ENCODE measurements around the gene IDUA.
A peak's percentile ranks its signal among the peaks of the same experiment; 100 is the strongest.

IDUA gene

GRCh38 chr4:987624-988513 is 1.0 kb downstream of the IDUA start:
- peaks cover 29% of the 10 kb centered on the region for H3K4me1 Mint-ChIP-seq
- peak overlapping the region; percentile 81 to 83 for H3K4me3 Mint-ChIP-seq
- no peak overlapping the region for H3K27ac Mint-ChIP-seq
- no peak for ATAC-seq
- DNase-seq, result no peak
- no peaks in the 10 kb centered on the region for H3K9me3 Mint-ChIP-seq
- H3K27me3 Mint-ChIP-seq, result no peaks in the 10 kb centered on the region

GRCh38 chr4:988726-989721 is 2.2 kb downstream of the IDUA start:
- Mint-ChIP-seq H3K4me1 (peaks cover 29% of the 10 kb centered on the region), H3K9me3 (no peaks in the 10 kb centered on the region), H3K4me3 (no peak overlapping the region), H3K27me3 (no peaks in the 10 kb centered on the region), H3K27ac (no peak overlapping the region)
- ATAC-seq (no peak), DNase-seq (no peak)

GRCh38 chr4:989722-990471 is 3.1 kb downstream of the IDUA start:
- H3K27me3 Mint-ChIP-seq, result no peaks in the 10 kb centered on the region
- H3K4me3 Mint-ChIP-seq, result no peak overlapping the region
- DNase-seq (no peak), ATAC-seq (no peak)
- no peak overlapping the region for H3K27ac Mint-ChIP-seq
- peaks cover 27% of the 10 kb centered on the region for H3K4me1 Mint-ChIP-seq
- H3K9me3 Mint-ChIP-seq, result no peaks in the 10 kb centered on the region

GRCh38 chr4:990746-991367 is 4.0 kb downstream of the IDUA start:
- H3K4me1 Mint-ChIP-seq, result peaks cover 17% of the 10 kb centered on the region
- DNase-seq (no peak), ATAC-seq (no peak)
- no peaks in the 10 kb centered on the region for H3K9me3 Mint-ChIP-seq
- peaks cover 6% of the 10 kb centered on the region for H3K27me3 Mint-ChIP-seq
- no peak overlapping the region for H3K4me3 Mint-ChIP-seq
- H3K27ac Mint-ChIP-seq, result no peak overlapping the region

- Mint-ChIP-seq H3K27me3 (peaks cover 14% of the 10 kb centered on the region), H3K4me3 (no peak overlapping the region), H3K4me1 (peaks cover 15% of the 10 kb centered on the region), H3K9me3 (no peaks in the 10 kb centered on the region), H3K27ac (no peak overlapping the region)
- DNase-seq (no peak), ATAC-seq (no peak)
Observed at GRCh38 chr4:991451-992296, 4.8 kb downstream of the IDUA start.

GRCh38 chr4:992297-993110 is 5.7 kb downstream of the IDUA start:
- DNase-seq, result no peak
- Mint-ChIP-seq H3K4me1 (peaks cover 17% of the 10 kb centered on the region), H3K27ac (peak overlapping the region in 1 of 2 donors; percentile 34), H3K4me3 (no peak overlapping the region), H3K27me3 (peaks cover 21% of the 10 kb centered on the region), H3K9me3 (no peaks in the 10 kb centered on the region)
- ATAC-seq, result no peak

- Mint-ChIP-seq H3K4me1 (peaks cover 15% of the 10 kb centered on the region), H3K27me3 (peaks cover 29% of the 10 kb centered on the region), H3K9me3 (no peaks in the 10 kb centered on the region), H3K27ac (peak within 1 kb of the TSS in 1 of 2 donors; percentile 34), H3K4me3 (no peak within 1 kb of the TSS)
- ATAC-seq (no peak), DNase-seq (no peak)
Observed at GRCh38 chr4:993111-994029, 6.5 kb downstream of the IDUA start, which contains the start of gene SLC26A1. Gene SLC26A1, minus strand, starts transcription at chr4:993404. Its CDS starts 1,701 bp downstream, at chr4:991703.

GRCh38 chr4:995311-996026 is 8.6 kb downstream of the IDUA start:
- H3K4me3 Mint-ChIP-seq, result no peak overlapping the region
- DNase-seq, result no peak
- peaks cover 50% of the 10 kb centered on the region for H3K27me3 Mint-ChIP-seq
- no peak overlapping the region for H3K27ac Mint-ChIP-seq
- no peak for ATAC-seq
- no peaks in the 10 kb centered on the region for H3K9me3 Mint-ChIP-seq
- H3K4me1 Mint-ChIP-seq, result peaks cover 21% of the 10 kb centered on the region

GRCh38 chr4:996030-996996 is 9.5 kb downstream of the IDUA start:
- H3K4me3 Mint-ChIP-seq, result peak overlapping the region in 1 of 2 donors; percentile 46
- H3K9me3 Mint-ChIP-seq, result no peaks in the 10 kb centered on the region
- ATAC-seq (no peak), DNase-seq (no peak)
- peaks cover 21% of the 10 kb centered on the region for H3K4me1 Mint-ChIP-seq
- peaks cover 58% of the 10 kb centered on the region for H3K27me3 Mint-ChIP-seq
- no peak overlapping the region for H3K27ac Mint-ChIP-seq

GRCh38 chr4:996997-997374 is 10.1 kb downstream of the IDUA start:
- Mint-ChIP-seq H3K27ac (no peak overlapping the region), H3K4me1 (peaks cover 21% of the 10 kb centered on the region), H3K4me3 (peak overlapping the region in 1 of 2 donors; percentile 46), H3K27me3 (peaks cover 65% of the 10 kb centered on the region), H3K9me3 (no peaks in the 10 kb centered on the region)
- DNase-seq, result no peak
- ATAC-seq, result peak; percentile 8

GRCh38 chr4:997375-998071 is 10.7 kb downstream of the IDUA start:
- Mint-ChIP-seq H3K4me1 (peaks cover 21% of the 10 kb centered on the region), H3K9me3 (no peaks in the 10 kb centered on the region), H3K4me3 (peak overlapping the region in 1 of 2 donors; percentile 41), H3K27me3 (peaks cover 70% of the 10 kb centered on the region), H3K27ac (no peak overlapping the region)
- DNase-seq (no peak), ATAC-seq (peak; percentile 40)
